Uterus (tissue), 4 donors: ENCODE results near the gene CCDC88B. TPM values are rescaled to one million over a fixed set of nuclear protein-coding genes. Genes with fewer than 3 reads are reported as not detected.

Source experiments
- DNase-seq, 2 donors: peaks; one replicate each; pipeline ENCODE4 v3.0.0-alpha.2; 2019 to 2020
- H3K27ac ChIP-seq, 2 donors: fragments of 200-600 bp; sonication (generic); 1 replicate in 1 of 2; 2 replicates in 1 of 2; pipeline ENCODE4 v1.5.1; 2016 to 2018
- H3K27me3 ChIP-seq, 2 donors: fragments of 200-600 bp; sonication (generic); one replicate each; pipeline ENCODE4 v1.5.1; 2018 to 2019; ENCODE audit warnings: control low read depth in 1 of 2
- H3K36me3 ChIP-seq, 2 donors: fragments of 200-600 bp; sonication (generic); one replicate each; pipeline ENCODE4 v1.5.1; 2019; ENCODE audit warnings: control low read depth in 1 of 2
- H3K4me1 ChIP-seq, 2 donors: fragments of 200-600 bp; sonication (generic); one replicate each; pipeline ENCODE4 v1.5.1; 2018 to 2019; ENCODE audit warnings: control low read depth in 1 of 2
- H3K4me3 ChIP-seq, 2 donors: fragments of 200-600 bp; sonication (generic); 1 replicate in 1 of 2; 2 replicates in 1 of 2; pipeline ENCODE4 v1.5.1; 2018 to 2019; ENCODE audit warnings: mild to moderate bottlenecking in 1 of 2
- H3K9me3 ChIP-seq, 2 donors: fragments of 200-600 bp; sonication (generic); one replicate each; pipeline ENCODE4 v1.5.1; 2019; ENCODE audit warnings: control low read depth in 1 of 2
- CTCF ChIP-seq, 4 experiments: fragments of 200-600 bp in 2 of 4; fragments of 450-650 bp in 2 of 4; sonication (generic) in 2 of 4; IDR thresholded peaks; one replicate each; pipeline ENCODE4 v1.5.1; 2016 to 2019; ENCODE audit warnings: antibody characterized with exemption in 4 of 4, mild to moderate bottlenecking in 2 of 4, moderate library complexity in 1 of 4
- POLR2A ChIP-seq, 2 donors: fragments of 450-650 bp; IDR thresholded peaks; one replicate each; pipeline ENCODE4 v1.6.1; 2016; ENCODE audit warnings: antibody characterized with exemption in 2 of 2, mild to moderate bottlenecking in 1 of 2, moderate library complexity in 1 of 2
- intact Hi-C: fragments of 100-400 bp; cut with DNase I; formaldehyde crosslinking; loops from one replicate; pipeline ENCODE4 v1.15.1; 2023; ENCODE audit warnings: low total_unique reads
- total RNA-seq, 4 donors: library from RNA; depleted of rRNA in 3 of 4; stranded (reverse); fragments of >200 nt in 3 of 4; gene quantifications; one replicate each; pipeline versions ENCODE4 v1.1.0 to v1.2.4, GENCODE V29; 2014 to 2023
- donor health status: DM: yes; HTN: yes; CAD: no.

Gene CCDC88B
- total RNA-seq, 4 donors from 2014 or later, result 0.29 to 5.7 (median 2.9) TPM

- no peaks in the 10 kb centered on the region for H3K4me1 ChIP-seq
- no peak overlapping the region for H3K4me3 ChIP-seq
- intact Hi-C loops, result no loop called here
- DNase-seq, result no peak
- no peaks in the 10 kb centered on the region for H3K9me3 ChIP-seq
- H3K27ac ChIP-seq, result no peak overlapping the region
- TF ChIP-seq CTCF (IDR thresholded peaks at IDR 0.05), result no peak
- TF ChIP-seq POLR2A (IDR thresholded peaks at IDR 0.05), result no peak
- H3K36me3 ChIP-seq, result no peaks in the 10 kb centered on the region
- no peaks in the 10 kb centered on the region for H3K27me3 ChIP-seq
Observed at GRCh38 chr11:64333556-64333955, 6.4 kb upstream of the CCDC88B start.

- Histone ChIP-seq H3K27ac (no peak overlapping the region), H3K36me3 (no peaks in the 10 kb centered on the region), H3K4me3 (no peak overlapping the region), H3K27me3 (no peaks in the 10 kb centered on the region), H3K9me3 (no peaks in the 10 kb centered on the region), H3K4me1 (no peaks in the 10 kb centered on the region)
- no peak for DNase-seq
- TF ChIP-seq CTCF (IDR thresholded peaks at IDR 0.05) (no peak), POLR2A (IDR thresholded peaks at IDR 0.05) (no peak)
- intact Hi-C loops, result no loop called here
Observed at GRCh38 chr11:64334764-64335735, 5.0 kb upstream of the CCDC88B start.

GRCh38 chr11:64337538-64338249, 2.3 kb upstream of the CCDC88B start:
- Histone ChIP-seq H3K27ac (no peak overlapping the region), H3K4me3 (no peak overlapping the region), H3K36me3 (no peaks in the 10 kb centered on the region), H3K27me3 (no peaks in the 10 kb centered on the region), H3K9me3 (no peaks in the 10 kb centered on the region), H3K4me1 (no peaks in the 10 kb centered on the region)
- intact Hi-C loops, result no loop called here
- no peak for DNase-seq
- no peak for TF ChIP-seq POLR2A (IDR thresholded peaks at IDR 0.05)
- no peak for TF ChIP-seq CTCF (IDR thresholded peaks at IDR 0.05)

- intact Hi-C loops, result no loop called here
- no peaks in the 10 kb centered on the region for H3K9me3 ChIP-seq
- no peaks in the 10 kb centered on the region for H3K36me3 ChIP-seq
- no peak for DNase-seq
- H3K4me1 ChIP-seq, result no peaks in the 10 kb centered on the region
- no peaks in the 10 kb centered on the region for H3K27me3 ChIP-seq
- TF ChIP-seq POLR2A (IDR thresholded peaks at IDR 0.05), result no peak
- no peak for TF ChIP-seq CTCF (IDR thresholded peaks at IDR 0.05)
- no peak overlapping the region for H3K4me3 ChIP-seq
- H3K27ac ChIP-seq, result no peak overlapping the region
Observed at GRCh38 chr11:64338716-64339115, 1.3 kb upstream of the CCDC88B start.

GRCh38 chr11:64339286-64339685, 718 bp upstream of the CCDC88B start:
- intact Hi-C loops, result no loop called here
- H3K36me3 ChIP-seq, result no peaks in the 10 kb centered on the region
- no peaks in the 10 kb centered on the region for H3K4me1 ChIP-seq
- no peak overlapping the region for H3K27ac ChIP-seq
- no peak for TF ChIP-seq POLR2A (IDR thresholded peaks at IDR 0.05)
- no peak for TF ChIP-seq CTCF (IDR thresholded peaks at IDR 0.05)
- no peak for DNase-seq
- no peak overlapping the region for H3K4me3 ChIP-seq
- no peaks in the 10 kb centered on the region for H3K9me3 ChIP-seq
- no peaks in the 10 kb centered on the region for H3K27me3 ChIP-seq
